Right renal pelvis (tissue), 4 donors: ENCODE results near the gene YIF1A. TPM values are rescaled to one million over a fixed set of nuclear protein-coding genes. Genes with fewer than 3 reads are reported as not detected.

Experiments used
- DNase-seq, 4 donors: peaks; one replicate each; pipeline ENCODE4 v3.0.0-alpha.2; 2013; ENCODE audit warnings: low read depth in 4 of 4, low spot score in 3 of 4, missing footprints in 1 of 4
- polyA plus RNA-seq, 4 donors: library from polyadenylated mRNA; unstranded; fragments of 120-200 nt; gene quantifications; one replicate each; pipeline ENCODE4 v1.2.1, GENCODE V29; 2013; ENCODE audit not compliant: insufficient read length in 4 of 4

Gene YIF1A
- polyA plus RNA-seq, result 10 to 100 TPM; 48.5 to 67.8 (median 50.8) TPM

- DNase-seq, result peak; percentile 93 to 97 (median 96)
Observed at GRCh38 chr11:66288671-66289547, at the start of gene YIF1A. TSS of gene YIF1A (minus strand) at chr11:66289143. CDS start at chr11:66288985, 158 bp downstream.

- DNase-seq, result no peak
Observed at GRCh38 chr11:66337103-66337899, 48.4 kb upstream of the YIF1A start.

GRCh38 chr11:66336234-66337102 is 47.5 kb upstream of the YIF1A start, which contains the start of gene RIN1:
TSS of gene RIN1 (minus strand) at chr11:66336434. CDS start at chr11:66336402, 32 bp downstream.
- peak in 1 of 4 donors; percentile 33 for DNase-seq

GRCh38 chr11:66335531-66336233 is 46.7 kb upstream of the YIF1A start:
- DNase-seq, result no peak

- DNase-seq, result no peak
Observed at GRCh38 chr11:66334605-66335442, 45.9 kb upstream of the YIF1A start.

GRCh38 chr11:66333896-66334604 is 45.1 kb upstream of the YIF1A start:
- no peak for DNase-seq

- DNase-seq, result no peak
Observed at GRCh38 chr11:66333220-66333877, 44.4 kb upstream of the YIF1A start.

GRCh38 chr11:66332371-66333219 is 43.7 kb upstream of the YIF1A start:
- DNase-seq, result no peak

- no peak for DNase-seq
Observed at GRCh38 chr11:66331542-66332370, 42.8 kb upstream of the YIF1A start.

GRCh38 chr11:66330931-66331330 is 42.0 kb upstream of the YIF1A start:
- DNase-seq, result no peak

GRCh38 chr11:66329165-66329673 is 40.3 kb upstream of the YIF1A start:
- DNase-seq, result no peak

- DNase-seq, result peak in 1 of 4 donors; percentile 74
Observed at GRCh38 chr11:66328302-66329144, 39.6 kb upstream of the YIF1A start.

GRCh38 chr11:66328031-66328301 is 39.0 kb upstream of the YIF1A start:
- no peak for DNase-seq

- DNase-seq, result no peak
Observed at GRCh38 chr11:66327171-66328030, 38.5 kb upstream of the YIF1A start.
